H9 (cell line): ENCODE results near the gene DNAJB2. TPM values are rescaled to one million over a fixed set of nuclear protein-coding genes. Genes with fewer than 3 reads are reported as not detected.

Experiments
- DNase-seq: peaks from one replicate; pipeline ENCODE4 v3.0.0-alpha.2; 2017
- H2AFZ ChIP-seq: one replicate; pipeline ENCODE4 v1.6.1; 2013; ENCODE audit warnings: mild to moderate bottlenecking, low read length, control low read depth, moderate library complexity
- H2AK5ac ChIP-seq: 2 replicates; pipeline ENCODE4 v1.6.1; 2013; ENCODE audit warnings: low read length, control low read depth, mixed read lengths; ENCODE audit not compliant: insufficient read length
- H2BK120ac ChIP-seq: one replicate; pipeline ENCODE4 v1.6.1; 2013; ENCODE audit warnings: low read depth, mild to moderate bottlenecking, low read length, control low read depth, inconsistent platforms; ENCODE audit not compliant: poor library complexity, severe bottlenecking
- H2BK12ac ChIP-seq: 2 replicates; pipeline ENCODE4 v1.6.1; 2013; ENCODE audit warnings: low read length, control low read depth, mixed read lengths, low read depth; ENCODE audit not compliant: insufficient read length
- H2BK15ac ChIP-seq: 2 replicates; pipeline ENCODE4 v1.6.1; 2013; ENCODE audit warnings: low read depth, low read length, control low read depth
- H2BK20ac ChIP-seq: one replicate; pipeline ENCODE4 v1.6.1; 2013; ENCODE audit warnings: low read depth, mild to moderate bottlenecking, low read length, control low read depth, inconsistent platforms; ENCODE audit not compliant: poor library complexity, severe bottlenecking
- H2BK5ac ChIP-seq: 2 replicates; pipeline ENCODE4 v1.6.1; 2013; ENCODE audit warnings: low read length, control low read depth, mixed read lengths; ENCODE audit not compliant: insufficient read length
- H3K14ac ChIP-seq: 2 replicates; pipeline ENCODE4 v1.6.1; 2013; ENCODE audit warnings: low read length, control low read depth; ENCODE audit not compliant: insufficient read depth
- H3K18ac ChIP-seq: 2 replicates; pipeline ENCODE4 v1.6.1; 2013; ENCODE audit warnings: low read depth, mild to moderate bottlenecking, mixed read lengths, low read length, control low read depth; ENCODE audit not compliant: insufficient read length
- H3K23ac ChIP-seq: 2 replicates; pipeline ENCODE4 v1.6.1; 2013; ENCODE audit warnings: low read length, control low read depth, mixed read lengths, low read depth; ENCODE audit not compliant: insufficient read length
- H3K23me2 ChIP-seq: 2 replicates; pipeline ENCODE4 v1.6.1; 2013; ENCODE audit warnings: low read depth, mild to moderate bottlenecking, mixed read lengths, low read length, control low read depth; ENCODE audit not compliant: insufficient read length, poor library complexity, severe bottlenecking
- H3K27ac ChIP-seq: 2 replicates; pipeline ENCODE4 v1.5.1; 2013; ENCODE audit warnings: low read length, control low read depth, mixed read lengths, low read depth; ENCODE audit not compliant: insufficient read length
- H3K27me3 ChIP-seq: 2 replicates; pipeline ENCODE4 v1.6.1; 2013; ENCODE audit warnings: low read length, control low read depth, inconsistent platforms; ENCODE audit not compliant: insufficient read depth
- H3K4ac ChIP-seq: 2 replicates; pipeline ENCODE4 v1.6.1; 2013; ENCODE audit warnings: low read depth, mild to moderate bottlenecking, control low read depth, inconsistent platforms, low read length, moderate library complexity
- H3K4me1 ChIP-seq: 2 replicates; pipeline ENCODE4 v1.6.1; 2013; ENCODE audit warnings: low read length, control low read depth, inconsistent platforms; ENCODE audit not compliant: insufficient read depth
- H3K4me2 ChIP-seq: 2 replicates; pipeline ENCODE4 v1.6.1; 2013; ENCODE audit warnings: low read length, control low read depth, mixed read lengths; ENCODE audit not compliant: insufficient read length, insufficient read depth
- H3K56ac ChIP-seq: 2 replicates; pipeline ENCODE4 v1.6.1; 2013; ENCODE audit warnings: low read depth, mild to moderate bottlenecking, mixed read lengths, low read length, control low read depth; ENCODE audit not compliant: insufficient read length
- H3K79me1 ChIP-seq: 2 replicates; pipeline ENCODE4 v1.6.1; 2013; ENCODE audit warnings: low read depth, mild to moderate bottlenecking, moderate library complexity, low read length, control low read depth, inconsistent platforms; ENCODE audit not compliant: insufficient read depth, poor library complexity, severe bottlenecking
- H3K79me2 ChIP-seq: 2 replicates; pipeline ENCODE4 v1.6.1; 2013; ENCODE audit warnings: low read length, control low read depth, inconsistent platforms; ENCODE audit not compliant: insufficient read depth
- H3K9ac ChIP-seq: 2 replicates; pipeline ENCODE4 v1.6.1; 2013; ENCODE audit warnings: low read length, control low read depth, mixed read lengths; ENCODE audit not compliant: insufficient read length; ENCODE audit errors: extremely low read depth
- H3K9me3 ChIP-seq: one replicate; pipeline ENCODE4 v1.6.1; 2013; ENCODE audit warnings: low read depth, low read length, inconsistent platforms; ENCODE audit not compliant: control insufficient read depth
- H3T11ph ChIP-seq: one replicate; pipeline ENCODE4 v1.6.1; 2013; ENCODE audit warnings: mild to moderate bottlenecking, low read length, control low read depth, inconsistent platforms
- H4K20me1 ChIP-seq: one replicate; pipeline ENCODE4 v1.6.1; 2013; ENCODE audit not compliant: control insufficient read depth, insufficient read length, insufficient read depth
- H4K5ac ChIP-seq: 2 replicates; pipeline ENCODE4 v1.6.1; 2013; ENCODE audit warnings: low read depth, mild to moderate bottlenecking, mixed read lengths, low read length, control low read depth; ENCODE audit not compliant: insufficient read length
- H4K8ac ChIP-seq: replicated peaks from 2 replicates; pipeline ENCODE4 v1.6.1; 2013; ENCODE audit warnings: low read length, control low read depth, mixed read lengths, low read depth; ENCODE audit not compliant: insufficient read length
- H4K91ac ChIP-seq: 2 replicates; pipeline ENCODE4 v1.6.1; 2013; ENCODE audit warnings: low read depth, mild to moderate bottlenecking, moderate library complexity, mixed read lengths, low read length, control low read depth; ENCODE audit not compliant: insufficient read length
- H3K27ac Mint-ChIP-seq, 3 experiments: 2 replicates in 2 of 3; 3 replicates in 1 of 3; pipeline ENCODE4 v1.8.0; 2020 to 2021; ENCODE audit warnings: mixed read lengths in 3 of 3, mild to moderate bottlenecking in 1 of 3, moderate library complexity in 1 of 3
- H3K27me3 Mint-ChIP-seq: 2 replicates; pipeline ENCODE4 v1.8.0; 2021; ENCODE audit warnings: low read depth, mild to moderate bottlenecking, moderate library complexity, mixed read lengths
- H3K36me3 Mint-ChIP-seq, 3 experiments: 2 replicates in 2 of 3; 3 replicates in 1 of 3; pipeline ENCODE4 v1.8.0; 2020 to 2021; ENCODE audit warnings: low read depth in 3 of 3, mixed read lengths in 3 of 3; ENCODE audit not compliant: insufficient read depth in 1 of 3
- H3K4me1 Mint-ChIP-seq, 2 experiments: 2 replicates each; pipeline ENCODE4 v1.8.0; 2020; ENCODE audit warnings: mixed read lengths in 2 of 2
- H3K4me3 Mint-ChIP-seq, 2 experiments: 2 replicates in 1 of 2; 3 replicates in 1 of 2; pipeline ENCODE4 v1.8.0; 2020 to 2021; ENCODE audit warnings: mild to moderate bottlenecking in 2 of 2, mixed read lengths in 2 of 2, moderate library complexity in 1 of 2
- H3K9me3 Mint-ChIP-seq, 2 experiments: 2 replicates in 1 of 2; 3 replicates in 1 of 2; pipeline ENCODE4 v1.8.0; 2020; ENCODE audit warnings: mild to moderate bottlenecking in 2 of 2, mixed read lengths in 2 of 2, moderate library complexity in 1 of 2
- CTCF ChIP-seq: fragments of 200-600 bp; sonication (generic); conservative IDR thresholded peaks from 3 replicates; pipeline ENCODE4 v1.8.0; 2021; ENCODE audit warnings: antibody characterized with exemption, mild to moderate bottlenecking
- WGBS: extraction: QIAGEN DNeasy Blood & Tissue Kit; methylation state at CpG from one replicate; pipeline ENCODE4 v1.1.7; 2013; ENCODE audit warnings: missing lambda C conversion rate, low lambda C conversion rate, mixed read lengths; ENCODE audit not compliant: insufficient read length; ENCODE audit errors: extremely low coverage; 5-methylcytosine and 5-hydroxymethylcytosine counted together
- total RNA-seq: library from RNA; stranded (reverse); gene quantifications from 2 replicates; pipeline ENCODE4 v1.2.1, GENCODE V29; 2021

The DNAJB2 gene
- total RNA-seq, 1 experiment from 2014 or later, result 34.1 TPM

GRCh38 chr2:219323434-219323833, 44.3 kb downstream of the DNAJB2 start:
- Histone ChIP-seq H2AK5ac (no peak overlapping the region), H3K23me2 (no peaks in the 10 kb centered on the region), H4K91ac (no peak overlapping the region), H2BK120ac (no peak overlapping the region), H3K18ac (no peak overlapping the region), H4K20me1 (no peaks in the 10 kb centered on the region), H3T11ph (no peak overlapping the region), H4K8ac (no peak overlapping the region), H4K5ac (no peak overlapping the region), H3K4me2 (no peak overlapping the region), H3K9ac (no peak overlapping the region), H3K79me2 (peaks cover 1% of the 10 kb centered on the region; the same call in 1 of the 2 replicates), H3K79me1 (no peaks in the 10 kb centered on the region), H2AFZ (no peak overlapping the region), H3K27ac (no peak overlapping the region), H3K14ac (no peak overlapping the region), H2BK5ac (no peak overlapping the region), H3K23ac (no peak overlapping the region), H3K4ac (no peak overlapping the region), H3K27me3 (no peaks in the 10 kb centered on the region; the same call in 1 of the 2 replicates), H3K4me1 (no peaks in the 10 kb centered on the region), H2BK12ac (no peak overlapping the region), H2BK15ac (no peak overlapping the region), H3K56ac (no peak overlapping the region), H3K9me3 (no peaks in the 10 kb centered on the region), H2BK20ac (no peak overlapping the region)
- Mint-ChIP-seq H3K9me3 (no peaks in the 10 kb centered on the region; a peak in 1 of 5 replicates), H3K4me3 (no peak overlapping the region), H3K4me1 (no peaks in the 10 kb centered on the region), H3K27ac (no peak overlapping the region), H3K27me3 (peaks cover 69% of the 10 kb centered on the region), H3K36me3 (no peaks in the 10 kb centered on the region)
- no CpG with 5 or more reads among the region's 4 CpGs for WGBS
- no peak for TF ChIP-seq CTCF
- no peak for DNase-seq
